Panc1 (cell line): ENCODE results near the gene C14orf132. TPM values are rescaled to one million over a fixed set of nuclear protein-coding genes. Genes with fewer than 3 reads are reported as not detected.

ENCODE experiments used
- ATAC-seq: fragments of 200-7000 bp; cut with Tn5 transposase; 2 replicates; pipeline ENCODE4 v1.9.1; 2020; ENCODE audit warnings: mild to moderate bottlenecking, moderate library complexity
- BruUV-seq: library from RNA; stranded (reverse); fragments of 400-500 nt; replicated peaks from 2 replicates; lab custom pipeline; 2021; lab: Mats Ljungman, UMichigan
- CTCF ChIA-PET: fragments of 300-600 bp; sonication (Branson Sonifier 250); formaldehyde crosslinking; loops from one replicate; lab custom pipeline; 2022; ENCODE audit warnings: antibody characterized with exemption; lab: Charles Lee
- POLR2A ChIA-PET: fragments of 300-600 bp; sonication (Branson Sonifier 250); formaldehyde crosslinking; loops from one replicate; lab custom pipeline; 2022; ENCODE audit warnings: antibody characterized with exemption; lab: Charles Lee
- DNase-seq: peaks from one replicate; pipeline ENCODE4 v3.0.0-alpha.2; 2010; ENCODE audit warnings: low read depth, low spot score
- H3K27ac ChIP-seq: 2 replicates; pipeline ENCODE4 v1.5.1; 2011; ENCODE audit warnings: mild to moderate bottlenecking, low read length, inconsistent platforms
- H3K27me3 ChIP-seq: fragments of 200-500 bp; sonication (Bioruptor generic); 2 replicates; pipeline ENCODE4 v1.6.0; 2014; ENCODE audit warnings: low read length, inconsistent platforms; ENCODE audit not compliant: control insufficient read depth, insufficient read depth
- H3K36me3 ChIP-seq: fragments of 200-500 bp; sonication (Bioruptor generic); 2 replicates; pipeline ENCODE4 v1.5.1; 2014; ENCODE audit warnings: inconsistent platforms, mild to moderate bottlenecking, low read length, moderate library complexity; ENCODE audit not compliant: control insufficient read depth, insufficient read depth
- H3K4me1 ChIP-seq: 2 replicates; pipeline ENCODE4 v1.5.1; 2011; ENCODE audit warnings: inconsistent platforms, mild to moderate bottlenecking, low read length, moderate library complexity; ENCODE audit not compliant: control insufficient read depth, insufficient read depth
- H3K4me3 ChIP-seq, 2 experiments: 2 replicates each; pipeline ENCODE4 v1.5.1; 2011 to 2012; ENCODE audit warnings: low read depth in 2 of 2, low read length in 2 of 2, mild to moderate bottlenecking in 2 of 2, inconsistent platforms in 1 of 2, moderate library complexity in 1 of 2
- H3K9me3 ChIP-seq: fragments of 200-500 bp; sonication (Bioruptor generic); 2 replicates; pipeline ENCODE4 v1.5.1; 2014; ENCODE audit warnings: low read depth, mild to moderate bottlenecking, inconsistent platforms, low read length, moderate library complexity; ENCODE audit not compliant: control insufficient read depth, insufficient read depth
- CTCF ChIP-seq: fragments of 450-650 bp; IDR thresholded peaks from 2 replicates; pipeline ENCODE4 v1.5.1; 2017; ENCODE audit warnings: mild to moderate bottlenecking
- POLR2AphosphoS5 ChIP-seq: IDR thresholded peaks from 2 replicates; pipeline ENCODE4 v1.6.1; 2012; ENCODE audit warnings: mild to moderate bottlenecking, low read depth, low read length, moderate library complexity
- SIN3A ChIP-seq: IDR thresholded peaks from 2 replicates; pipeline ENCODE4 v1.6.1; 2012; ENCODE audit warnings: low read depth, mild to moderate bottlenecking, low read length, moderate library complexity, borderline replicate concordance; ENCODE audit not compliant: insufficient read depth
- in situ Hi-C: cut with HindIII; loops from 2 replicates; pipeline ENCODE4 v1.10.0; 2016; ENCODE audit warnings: low sequenced_read_pairs, low pct_unique_long_range_greater_than_20kb
- intact Hi-C: fragments of 100-400 bp; cut with micrococcal nuclease; formaldehyde crosslinking; loops from one replicate; pipeline ENCODE4 v1.10.0; 2022; ENCODE audit not compliant: unreplicated experiment
- total RNA-seq: library from RNA; stranded (reverse); gene quantifications from one replicate; pipeline ENCODE4 v1.2.1, GENCODE V29; 2021; ENCODE audit not compliant: unreplicated experiment

Gene C14orf132
- total RNA-seq, 1 experiment from 2014 or later: 23.0 TPM

GRCh38 chr14:96098309-96098998, 59.3 kb downstream of the C14orf132 start:
- TF ChIP-seq SIN3A: no peak
- TF ChIP-seq CTCF: peak; percentile 68
- H3K4me3 ChIP-seq: no peak overlapping the region
- DNase-seq (peak; percentile 15), ATAC-seq (peak; percentile 67)
- H3K27me3 ChIP-seq: no peaks in the 10 kb centered on the region
- in situ Hi-C loops: no loop called here
- no peak overlapping the region for H3K27ac ChIP-seq
- intact Hi-C loops: loop anchor here (5.0 kb wide), 1 partner anchor 101 kb away; no protein-coding TSS in a partner anchor
- POLR2A ChIA-PET: interaction anchor here (0.6 kb wide), 1 partner anchor 849 kb away, joined by 3 read pairs; no protein-coding TSS in a partner anchor
- CTCF ChIA-PET: interaction anchor here (0.9 to 1.7 kb wide), 4 partner anchors 42 to 99 kb away, joined by 3 to 11 read pairs (median 4); no protein-coding TSS in a partner anchor
- peaks cover 12% of the 10 kb centered on the region for H3K4me1 ChIP-seq
- no TSS peak for BruUV-seq
- H3K9me3 ChIP-seq: no peaks in the 10 kb centered on the region
- H3K36me3 ChIP-seq: no peaks in the 10 kb centered on the region

GRCh38 chr14:96098999-96099335, 59.8 kb downstream of the C14orf132 start:
- TF ChIP-seq CTCF: peak; percentile 20; the same call in 1 of the 2 replicates
- no peak for TF ChIP-seq POLR2AphosphoS5
- DNase-seq: no peak
- POLR2A ChIA-PET: interaction anchor here (0.6 kb wide), 1 partner anchor 850 kb away, joined by 3 read pairs; no protein-coding TSS in a partner anchor
- Histone ChIP-seq H3K4me3 (no peak overlapping the region), H3K36me3 (no peaks in the 10 kb centered on the region), H3K9me3 (no peaks in the 10 kb centered on the region), H3K27ac (no peak overlapping the region), H3K27me3 (no peaks in the 10 kb centered on the region), H3K4me1 (peaks cover 12% of the 10 kb centered on the region)
- in situ Hi-C loops (no loop called here), intact Hi-C loops (loop anchor here (5.0 kb wide), 1 partner anchor 102 kb away; no protein-coding TSS in a partner anchor)
- no TSS peak for BruUV-seq
- no peak for ATAC-seq
- CTCF ChIA-PET: interaction anchor here (0.9 to 1.7 kb wide), 3 partner anchors 87 to 100 kb away, joined by 3 to 11 read pairs (median 6); no protein-coding TSS in a partner anchor

- TF ChIP-seq CTCF (peak; percentile 88), POLR2AphosphoS5 (no peak)
- H3K4me1 ChIP-seq: peaks cover 7% of the 10 kb centered on the region
- H3K27me3 ChIP-seq: no peaks in the 10 kb centered on the region
- no peaks in the 10 kb centered on the region for H3K9me3 ChIP-seq
- intact Hi-C loops (loop anchor here (1.0 to 5.0 kb wide), 2 partner anchors 175 to 322 kb away; no protein-coding TSS in a partner anchor), in situ Hi-C loops (no loop called here)
- no peak overlapping the region for H3K27ac ChIP-seq
- ChIA-PET CTCF (interaction anchor here (0.6 to 1.0 kb wide), 7 partner anchors 14 to 484 kb away, joined by 3 to 8 read pairs (median 4); no protein-coding TSS in a partner anchor), POLR2A (interaction anchor here (0.7 kb wide), 1 partner anchor 175 kb away, joined by 3 read pairs; no protein-coding TSS in a partner anchor)
- peak; percentile 28 for DNase-seq
- peak; percentile 59 for ATAC-seq
- H3K4me3 ChIP-seq: no peak overlapping the region
- no peaks in the 10 kb centered on the region for H3K36me3 ChIP-seq
- no TSS peak for BruUV-seq
Measured at GRCh38 chr14:96100161-96101064, 61.3 kb downstream of the C14orf132 start.
